ENCODE measurements around the gene PRR30.

GRCh38 chr2:27121906-27122305, 17.3 kb downstream of the PRR30 start:
- no peak for TF ChIP-seq POLR2A (IDR thresholded peaks at IDR 0.05; ENCODE audit: low read length)
- no peak for TF ChIP-seq KDM1A (IDR thresholded peaks at IDR 0.05; ENCODE audit: low read depth)
- no peak for TF ChIP-seq NFE2L2 (conservative IDR thresholded peaks at IDR 0.05; ENCODE audit: low read length)
- no peak for TF ChIP-seq CTCF (IDR thresholded peaks at IDR 0.05)
- TF ChIP-seq MYC (IDR thresholded peaks at IDR 0.05; ENCODE audit: borderline replicate concordance, low read length) = no peak
- TF ChIP-seq USF2 (IDR thresholded peaks at IDR 0.05) = no peak
- TF ChIP-seq FOSL2 (IDR thresholded peaks at IDR 0.05) = no peak
- no peak for TF ChIP-seq FOSL2 (CRISPR knock-in tag; IDR thresholded peaks at IDR 0.05)
- TF ChIP-seq MAX (IDR thresholded peaks at IDR 0.05) = no peak
- TF ChIP-seq PHF8 (IDR thresholded peaks at IDR 0.05; ENCODE audit: borderline replicate concordance, low read depth) = no peak
- no peak for TF ChIP-seq HDAC2 (IDR thresholded peaks at IDR 0.05)
- no peak for TF ChIP-seq JUNB (IDR thresholded peaks at IDR 0.05)
- no peak for TF ChIP-seq RCOR1 (IDR thresholded peaks at IDR 0.05; ENCODE audit: low read depth, low read length)
- TF ChIP-seq MAZ (IDR thresholded peaks at IDR 0.05; ENCODE audit: borderline replicate concordance, low read depth, low read length) = no peak
